Thyroid gland (tissue), 4 donors: ENCODE results near the gene SDS.

Source experiments
- POLR2A ChIP-seq, 2 donors: fragments of 450-650 bp; IDR thresholded peaks; one replicate each; pipeline ENCODE4 v1.6.1; 2017; ENCODE audit warnings: antibody characterized with exemption in 2 of 2, mild to moderate bottlenecking in 2 of 2, moderate library complexity in 1 of 2
- TF ChIP-seq, protein P1 (sequence below), 6 experiments: fragments of 200-600 bp in 3 of 6; fragments of 450-650 bp in 3 of 6; sonication (generic) in 3 of 6; IDR thresholded peaks; one replicate each; pipeline ENCODE4 v1.5.1; 2016 to 2019; ENCODE audit warnings: antibody characterized with exemption in 6 of 6, mild to moderate bottlenecking in 2 of 6, inconsistent platforms in 1 of 6, moderate library complexity in 1 of 6

GRCh38 chr12:113371808-113372207 is 31.9 kb downstream of the SDS start:
- TF ChIP-seq, protein P1, sequence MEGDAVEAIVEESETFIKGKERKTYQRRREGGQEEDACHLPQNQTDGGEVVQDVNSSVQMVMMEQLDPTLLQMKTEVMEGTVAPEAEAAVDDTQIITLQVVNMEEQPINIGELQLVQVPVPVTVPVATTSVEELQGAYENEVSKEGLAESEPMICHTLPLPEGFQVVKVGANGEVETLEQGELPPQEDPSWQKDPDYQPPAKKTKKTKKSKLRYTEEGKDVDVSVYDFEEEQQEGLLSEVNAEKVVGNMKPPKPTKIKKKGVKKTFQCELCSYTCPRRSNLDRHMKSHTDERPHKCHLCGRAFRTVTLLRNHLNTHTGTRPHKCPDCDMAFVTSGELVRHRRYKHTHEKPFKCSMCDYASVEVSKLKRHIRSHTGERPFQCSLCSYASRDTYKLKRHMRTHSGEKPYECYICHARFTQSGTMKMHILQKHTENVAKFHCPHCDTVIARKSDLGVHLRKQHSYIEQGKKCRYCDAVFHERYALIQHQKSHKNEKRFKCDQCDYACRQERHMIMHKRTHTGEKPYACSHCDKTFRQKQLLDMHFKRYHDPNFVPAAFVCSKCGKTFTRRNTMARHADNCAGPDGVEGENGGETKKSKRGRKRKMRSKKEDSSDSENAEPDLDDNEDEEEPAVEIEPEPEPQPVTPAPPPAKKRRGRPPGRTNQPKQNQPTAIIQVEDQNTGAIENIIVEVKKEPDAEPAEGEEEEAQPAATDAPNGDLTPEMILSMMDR (IDR thresholded peaks at IDR 0.05), result no peak
- TF ChIP-seq POLR2A (IDR thresholded peaks at IDR 0.05), result no peak
